Regular cardiac myocyte (primary cell): ENCODE measurements around the gene OR51F1. TPM values are rescaled to one million over a fixed set of nuclear protein-coding genes. Genes with fewer than 3 reads are reported as not detected.

Source experiments
- total RNA-seq: library from RNA; depleted of rRNA; stranded (reverse); fragments of >200 nt; gene quantifications from 2 replicates; pipeline ENCODE4 v1.2.3, GENCODE V29; 2014

The OR51F1 gene, protein sequence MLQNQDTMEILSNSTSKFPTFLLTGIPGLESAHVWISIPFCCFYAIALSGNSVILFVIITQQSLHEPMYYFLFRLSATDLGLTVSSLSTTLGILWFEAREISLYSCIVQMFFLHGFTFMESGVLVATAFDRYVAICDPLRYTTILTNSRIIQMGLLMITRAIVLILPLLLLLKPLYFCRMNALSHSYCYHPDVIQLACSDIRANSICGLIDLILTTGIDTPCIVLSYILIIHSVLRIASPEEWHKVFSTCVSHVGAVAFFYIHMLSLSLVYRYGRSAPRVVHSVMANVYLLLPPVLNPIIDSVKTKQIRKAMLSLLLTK
- not detected in 2 replicates for total RNA-seq

DNA sequence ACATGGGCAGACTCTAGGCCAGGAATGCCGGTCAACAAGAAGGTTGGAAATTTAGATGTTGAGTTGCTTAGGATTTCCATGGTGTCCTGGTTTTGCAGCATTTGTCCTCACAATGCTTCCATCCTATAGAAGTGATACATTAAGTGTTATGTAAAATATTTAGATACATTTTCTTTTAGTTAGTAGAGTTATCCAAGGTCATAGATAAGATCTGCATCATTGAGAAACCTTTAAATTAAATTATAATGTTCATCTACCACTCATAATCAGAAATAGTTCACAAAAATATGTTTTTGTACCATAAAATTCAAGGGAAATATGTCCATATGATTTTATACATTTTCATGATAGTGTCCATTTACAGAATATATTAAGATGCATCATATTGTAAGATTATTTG lies at the start of gene OR51F1:
Gene OR51F1, minus strand, starts transcription at position 101 of the 400 bp plus-strand sequence. Its CDS starts 0 bp downstream, at position 101.

DNA sequence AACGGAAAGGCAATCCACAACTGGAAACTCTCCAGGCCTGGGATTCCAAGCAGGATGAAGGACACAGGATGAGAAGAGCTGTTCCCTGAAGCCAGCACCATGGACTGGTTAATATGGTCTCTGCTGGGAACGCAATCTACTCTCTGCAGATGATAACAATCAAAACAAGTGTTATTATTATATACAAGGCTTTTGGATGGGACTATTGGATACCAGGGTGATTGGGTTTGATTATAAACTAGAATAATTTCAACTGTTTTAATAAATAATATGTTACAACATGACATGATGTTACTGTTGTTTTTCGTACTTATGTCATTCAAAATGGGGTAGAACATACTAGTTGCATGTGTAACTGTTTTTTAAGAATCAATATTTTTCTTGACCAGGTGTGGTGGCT lies 34.5 kb upstream of the OR51F1 start, which contains the start of gene OR52R1:
Gene OR52R1, minus strand, starts transcription at position 101 of the 400 bp plus-strand sequence. Its CDS starts 0 bp downstream, at position 101.

Other genes with a start within 250 kb of the OR51F1 start
- not detected in 2 replicates for gene OR52M1, start 224.7 kb downstream of the OR51F1 start, total RNA-seq
- gene OR52I2, start 188.2 kb downstream of the OR51F1 start, total RNA-seq, result not detected in 2 replicates
- gene OR52I1, start 175.9 kb downstream of the OR51F1 start, total RNA-seq, result not detected in 2 replicates
- 7.7 and 11.0 TPM in 2 replicates for gene TRIM68, start 161.7 kb downstream of the OR51F1 start, total RNA-seq
- gene OR51D1, start 132.5 kb downstream of the OR51F1 start, total RNA-seq, result not detected in 2 replicates
- not detected in 2 replicates for gene OR51E1, start 126.0 kb downstream of the OR51F1 start, total RNA-seq
- gene OR51E2, start 72.1 kb downstream of the OR51F1 start, total RNA-seq, result 0.19 and 0.56 TPM in 2 replicates
- not detected in 2 replicates for gene MMP26, start 65.2 kb downstream of the OR51F1 start, total RNA-seq
- not detected in 2 replicates for gene OR52R1, start 34.4 kb upstream of the OR51F1 start, total RNA-seq
- gene OR51F2, start 51.4 kb upstream of the OR51F1 start, total RNA-seq, result not detected in 2 replicates
- not detected in 2 replicates for gene OR51S1, start 79.3 kb upstream of the OR51F1 start, total RNA-seq
- gene OR51T1, start 112.0 kb upstream of the OR51F1 start, total RNA-seq, result not detected in 2 replicates
- gene OR51A7, start 133.8 kb upstream of the OR51F1 start, total RNA-seq, result not detected in 2 replicates
- gene OR51G2, start 149.4 kb upstream of the OR51F1 start, total RNA-seq, result not detected in 2 replicates
- gene OR51G1, start 154.4 kb upstream of the OR51F1 start, total RNA-seq, result not detected in 2 replicates
- under 0.01 TPM in 1 of 2 replicates, not detected in the other for gene OR51A4, start 177.7 kb upstream of the OR51F1 start, total RNA-seq
- gene OR51A2, start 185.8 kb upstream of the OR51F1 start, total RNA-seq, result not detected in 2 replicates
- not detected in 2 replicates for gene OR51L1, start 224.9 kb upstream of the OR51F1 start, total RNA-seq